Endothelial cell of umbilical vein (primary cell): ENCODE results near the gene PYM1. TPM values are rescaled to one million over a fixed set of nuclear protein-coding genes. Genes with fewer than 3 reads are reported as not detected.
"Not testable (repeated sequence)": the region's sequence is repeated elsewhere in the genome, so short reads cannot be mapped to it uniquely, and the experiment has no call there.

Source experiments
- BruUV-seq: library from RNA; stranded (reverse); fragments of 400-500 nt; replicated peaks from 2 replicates; lab custom pipeline; 2021; lab: Mats Ljungman, UMichigan
- CTCF ChIA-PET: fragments of 300-600, 350-600 bp; sonication (Branson Sonifier 250); formaldehyde crosslinking; loops from one replicate; lab custom pipeline; 2021; ENCODE audit warnings: antibody characterized with exemption, inconsistent platforms; lab: Charles Lee
- POLR2A ChIA-PET: fragments of 300-600, 350-600 bp; sonication (Branson Sonifier 250); formaldehyde crosslinking; loops from one replicate; lab custom pipeline; 2021; ENCODE audit warnings: antibody characterized with exemption, inconsistent platforms; lab: Charles Lee
- DNase-seq: peaks from one replicate; pipeline ENCODE4 v3.0.0-alpha.2; 2011; ENCODE audit warnings: low read depth, low spot score
- FAIRE-seq: peaks from 2 replicates; lab custom pipeline; 2011; peaks lifted over from hg19 to GRCh38; lab: Jason Lieb, UNC
- H2AFZ ChIP-seq: 2 replicates; pipeline ENCODE4 v1.6.0; 2012; ENCODE audit warnings: low read depth, low read length, control low read depth, inconsistent platforms
- H3K27ac ChIP-seq: 2 replicates; pipeline ENCODE4 v1.5.1; 2011; ENCODE audit warnings: low read depth, mild to moderate bottlenecking, control low read depth, low read length, moderate library complexity; ENCODE audit not compliant: insufficient read depth
- H3K27me3 ChIP-seq, 2 experiments: 2 replicates each; pipeline versions ENCODE4 v1.6.0 to v1.6.1; 2011; ENCODE audit warnings: low read length in 2 of 2, mixed read lengths in 1 of 2; ENCODE audit not compliant: control insufficient read depth in 2 of 2, insufficient read depth in 2 of 2
- H3K36me3 ChIP-seq, 2 experiments: 2 replicates in 1 of 2; 3 replicates in 1 of 2; pipeline ENCODE4 v1.5.1; 2011; ENCODE audit warnings: low read length in 2 of 2, mild to moderate bottlenecking in 1 of 2, moderate library complexity in 1 of 2; ENCODE audit not compliant: control insufficient read depth in 2 of 2, insufficient read depth in 2 of 2; ENCODE audit errors: extremely low read depth in 1 of 2
- H3K4me1 ChIP-seq: 3 replicates; pipeline ENCODE4 v1.5.1; 2011; ENCODE audit warnings: mild to moderate bottlenecking, low read length; ENCODE audit not compliant: control insufficient read depth, insufficient read depth; ENCODE audit errors: extremely low read depth
- H3K4me2 ChIP-seq: 2 replicates; pipeline ENCODE4 v1.6.1; 2011; ENCODE audit warnings: low read length, control low read depth, mixed read lengths; ENCODE audit not compliant: insufficient read depth
- H3K4me3 ChIP-seq, 3 experiments: fragments of 200-600 bp in 1 of 3; sonication (generic), shearing (Covaris generic) in 1 of 3; replicated peaks in 1 of 3; 2 replicates each; pipeline ENCODE4 v1.5.1; 2011 to 2016; ENCODE audit warnings: control low read depth in 3 of 3, low read length in 3 of 3, mild to moderate bottlenecking in 2 of 3, inconsistent platforms in 1 of 3, low read depth in 1 of 3, moderate library complexity in 1 of 3; ENCODE audit not compliant: insufficient read depth in 1 of 3
- H3K79me2 ChIP-seq: 2 replicates; pipeline ENCODE4 v1.6.0; 2012; ENCODE audit warnings: low read length, inconsistent platforms; ENCODE audit not compliant: control insufficient read depth, insufficient read depth
- H3K9ac ChIP-seq: replicated peaks from 2 replicates; pipeline ENCODE3; 2011; ENCODE audit warnings: low read length, control low read depth; ENCODE audit not compliant: insufficient read depth; ENCODE audit errors: extremely low read depth
- H3K9me1 ChIP-seq: replicated peaks from 3 replicates; pipeline ENCODE4 v1.6.0; 2011; ENCODE audit warnings: mild to moderate bottlenecking, low read length; ENCODE audit not compliant: control insufficient read depth, insufficient read depth; ENCODE audit errors: extremely low read depth
- H3K9me3 ChIP-seq: replicated peaks from 2 replicates; pipeline ENCODE4 v1.5.1; 2012; ENCODE audit warnings: low read length, inconsistent platforms; ENCODE audit not compliant: control insufficient read depth, insufficient read depth
- H4K20me1 ChIP-seq: replicated peaks from 2 replicates; pipeline ENCODE3; 2011; ENCODE audit warnings: mild to moderate bottlenecking, low read length; ENCODE audit not compliant: control insufficient read depth, insufficient read depth; ENCODE audit errors: extremely low read depth
- EZH2 ChIP-seq: IDR thresholded peaks from 2 replicates; pipeline ENCODE4 v1.6.1; 2012; ENCODE audit warnings: borderline replicate concordance, low read depth, mild to moderate bottlenecking, moderate library complexity, low read length, inconsistent platforms; ENCODE audit not compliant: severe bottlenecking
- FOS ChIP-seq: IDR thresholded peaks from 2 replicates; pipeline ENCODE4 v1.6.1; 2011; ENCODE audit warnings: mild to moderate bottlenecking, low read length, moderate library complexity, borderline replicate concordance; ENCODE audit not compliant: insufficient read depth
- GATA2 ChIP-seq: IDR thresholded peaks from 2 replicates; pipeline ENCODE4 v1.7.0; 2011; ENCODE audit warnings: low read depth, mild to moderate bottlenecking, moderate library complexity, mixed read lengths, low read length; ENCODE audit not compliant: insufficient read length, insufficient read depth
- JUN ChIP-seq: IDR thresholded peaks from 2 replicates; pipeline ENCODE4 v1.6.1; 2011; ENCODE audit warnings: borderline replicate concordance, low read depth; ENCODE audit not compliant: insufficient read length, insufficient read depth
- MYC ChIP-seq: IDR thresholded peaks from one replicate; pipeline ENCODE4 v1.6.1; 2011; ENCODE audit warnings: mild to moderate bottlenecking, low read depth, low read length
- POLR2A ChIP-seq: IDR thresholded peaks from 2 replicates; pipeline ENCODE4 v1.6.1; 2012; ENCODE audit warnings: low read depth, mild to moderate bottlenecking, control low read depth, low read length
- POLR2AphosphoS5 ChIP-seq: IDR thresholded peaks from 2 replicates; pipeline ENCODE4 v1.6.1; 2012; ENCODE audit warnings: low read depth, mild to moderate bottlenecking, control low read depth, low read length, moderate library complexity; ENCODE audit not compliant: insufficient read depth
- dilution Hi-C: fragments of 300-500 bp; cut with MboI; formaldehyde crosslinking; loops from one replicate; pipeline ENCODE4 v1.15.0; 2019; ENCODE audit warnings: low sequenced_read_pairs; ENCODE audit not compliant: extremely low pct_ligation_motif_present
- intact Hi-C: fragments of 100-400 bp; cut with micrococcal nuclease; formaldehyde crosslinking; loops from one replicate; pipeline ENCODE4 v1.10.0; 2022
- polyA plus RNA-seq, 4 experiments: library from polyadenylated mRNA; depleted of rRNA in 3 of 4; stranded (reverse) in 3 of 4; unstranded in 1 of 4; fragments of >200 nt; gene quantifications; 2 replicates each; pipeline versions ENCODE4 v1.2.1 to v1.2.3, GENCODE V29; 2011 to 2012; ENCODE audit warnings: missing spikeins in 1 of 4
- total RNA-seq: library from RNA; stranded (reverse); gene quantifications from 2 replicates; pipeline ENCODE4 v1.2.3, GENCODE V29; 2021
- TF ChIP-seq, protein P1 (sequence below), 2 donors: IDR thresholded peaks; 1 replicate in 1 of 2; 2 replicates in 1 of 2; pipeline ENCODE4 v1.5.1; 2011; ENCODE audit warnings: low read length in 2 of 2, mild to moderate bottlenecking in 2 of 2, moderate library complexity in 2 of 2, control low read depth in 1 of 2, inconsistent platforms in 1 of 2, low read depth in 1 of 2; ENCODE audit not compliant: insufficient read depth in 1 of 2; ENCODE audit errors: extremely low read depth in 1 of 2
- TF ChIP-seq, protein P2 (sequence below): IDR thresholded peaks from 2 replicates; pipeline ENCODE4 v1.6.1; 2011; ENCODE audit not compliant: insufficient read depth, insufficient read length

The PYM1 gene
- total and polyA plus RNA-seq, 2 donors (not counting 3 experiments of a cell fraction or from before 2014, with no cell fraction given) = 18.7 to 23.5 TPM

DNA sequence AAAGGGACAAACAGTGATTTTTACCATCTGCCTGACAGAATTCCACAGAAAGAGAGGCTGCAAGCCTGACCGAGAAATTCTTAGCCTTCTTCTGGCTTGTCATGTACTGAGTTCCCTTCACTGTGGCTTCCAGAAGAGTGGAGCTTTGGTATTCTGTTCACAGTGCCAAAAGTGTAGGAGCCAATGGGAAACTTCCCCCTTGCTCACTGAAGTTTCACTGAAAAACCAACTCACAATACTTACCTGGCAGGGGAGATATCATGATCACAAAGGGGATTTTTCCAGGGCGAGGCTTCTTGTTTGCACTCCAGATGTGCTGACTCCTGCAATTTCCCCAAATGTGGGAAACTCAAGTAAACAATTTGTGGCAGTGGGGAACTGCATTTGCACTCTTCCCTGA, 53.3 kb downstream of the PYM1 start:
- H3K27ac ChIP-seq = no peak overlapping the region
- intact Hi-C loops (no loop called here), dilution Hi-C loops (no loop called here)
- FAIRE-seq (no peak), DNase-seq (no peak)
- POLR2A ChIA-PET = no interaction called here
- peaks cover 0 to 1% of the 10 kb centered on the region in 2 experiments for H3K27me3 ChIP-seq
- H4K20me1 ChIP-seq = no peaks in the 10 kb centered on the region
- BruUV-seq = no TSS peak
- H3K9me1 ChIP-seq = no peaks in the 10 kb centered on the region
- H3K4me1 ChIP-seq = no peaks in the 10 kb centered on the region
- no peak overlapping the region for H3K4me2 ChIP-seq
- H3K9me3 ChIP-seq = no peaks in the 10 kb centered on the region
- no peak overlapping the region for H3K9ac ChIP-seq
- H3K79me2 ChIP-seq = no peaks in the 10 kb centered on the region
- TF ChIP-seq, protein P1, sequence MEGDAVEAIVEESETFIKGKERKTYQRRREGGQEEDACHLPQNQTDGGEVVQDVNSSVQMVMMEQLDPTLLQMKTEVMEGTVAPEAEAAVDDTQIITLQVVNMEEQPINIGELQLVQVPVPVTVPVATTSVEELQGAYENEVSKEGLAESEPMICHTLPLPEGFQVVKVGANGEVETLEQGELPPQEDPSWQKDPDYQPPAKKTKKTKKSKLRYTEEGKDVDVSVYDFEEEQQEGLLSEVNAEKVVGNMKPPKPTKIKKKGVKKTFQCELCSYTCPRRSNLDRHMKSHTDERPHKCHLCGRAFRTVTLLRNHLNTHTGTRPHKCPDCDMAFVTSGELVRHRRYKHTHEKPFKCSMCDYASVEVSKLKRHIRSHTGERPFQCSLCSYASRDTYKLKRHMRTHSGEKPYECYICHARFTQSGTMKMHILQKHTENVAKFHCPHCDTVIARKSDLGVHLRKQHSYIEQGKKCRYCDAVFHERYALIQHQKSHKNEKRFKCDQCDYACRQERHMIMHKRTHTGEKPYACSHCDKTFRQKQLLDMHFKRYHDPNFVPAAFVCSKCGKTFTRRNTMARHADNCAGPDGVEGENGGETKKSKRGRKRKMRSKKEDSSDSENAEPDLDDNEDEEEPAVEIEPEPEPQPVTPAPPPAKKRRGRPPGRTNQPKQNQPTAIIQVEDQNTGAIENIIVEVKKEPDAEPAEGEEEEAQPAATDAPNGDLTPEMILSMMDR (IDR thresholded peaks at IDR 0.05; ENCODE audit: extremely low read depth in 1 of 2, insufficient read depth in 1 of 2, low read depth in 1 of 2, low read length in 2 of 2) = no peak
- no peak for TF ChIP-seq POLR2AphosphoS5
- no peak for TF ChIP-seq JUN
- TF ChIP-seq, protein P2, sequence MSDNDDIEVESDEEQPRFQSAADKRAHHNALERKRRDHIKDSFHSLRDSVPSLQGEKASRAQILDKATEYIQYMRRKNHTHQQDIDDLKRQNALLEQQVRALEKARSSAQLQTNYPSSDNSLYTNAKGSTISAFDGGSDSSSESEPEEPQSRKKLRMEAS = no peak
- no peak for TF ChIP-seq MYC
- TF ChIP-seq POLR2A = no peak
- no peak for TF ChIP-seq GATA2
- no peak for TF ChIP-seq FOS
- no peak for TF ChIP-seq EZH2
- H3K4me3 ChIP-seq = no peak overlapping the region
- H3K36me3 ChIP-seq = no peaks in the 10 kb centered on the region
- H2AFZ ChIP-seq = no peak overlapping the region
- CTCF ChIA-PET = no interaction called here

DNA sequence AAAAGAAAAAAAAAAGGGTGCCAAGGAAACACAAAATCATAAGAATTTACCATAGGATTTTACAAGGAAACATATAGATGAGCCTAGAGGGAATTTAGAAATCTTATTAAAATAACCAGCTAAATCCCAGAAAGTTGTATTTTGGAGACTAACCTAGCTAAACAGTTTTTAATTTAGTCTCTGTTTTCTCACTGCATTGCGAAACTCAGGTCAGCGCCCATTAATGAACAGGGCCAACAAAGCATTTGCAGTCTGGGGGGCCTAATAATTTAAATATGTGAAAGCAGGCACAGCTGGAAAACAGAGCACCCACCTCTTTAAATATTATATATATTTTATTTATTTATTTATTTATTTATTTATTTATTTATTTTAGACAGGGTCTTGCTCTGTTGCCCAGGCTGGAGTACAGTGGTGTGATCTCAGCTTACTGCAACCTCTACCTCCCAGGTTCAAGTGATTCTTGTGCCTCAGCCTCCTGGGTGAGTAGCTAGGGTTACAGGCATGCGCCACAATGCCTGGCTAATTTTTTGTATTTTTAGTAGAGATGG, 61.2 kb downstream of the PYM1 start:
- H3K4me1 ChIP-seq, BruUV-seq, H3K4me2 ChIP-seq, H3K27me3 ChIP-seq, H4K20me1 ChIP-seq, H2AFZ ChIP-seq, CTCF ChIA-PET, H3K79me2 ChIP-seq, H3K9me1 ChIP-seq, FAIRE-seq, H3K27ac ChIP-seq, H3K36me3 ChIP-seq, POLR2A ChIA-PET, intact Hi-C loops, H3K9ac ChIP-seq, H3K9me3 ChIP-seq, dilution Hi-C loops, H3K4me3 ChIP-seq, DNase-seq: not testable (repeated sequence)
